GM18517 (cell line): Measurements from ENCODE around the gene EIF4G3.
"Not testable (repeated sequence)": the region's sequence is repeated elsewhere in the genome, so short reads cannot be mapped to it uniquely, and the experiment has no call there.

Source experiments
- ATAC-seq: cut with Tn5 transposase; IDR thresholded peaks from one replicate; pipeline ENCODE4 v1.9.1; 2021; ENCODE audit warnings: mild to moderate bottlenecking, moderate library complexity; ENCODE audit not compliant: unreplicated experiment

The EIF4G3 gene

GRCh38 chr1:20956272-20956671 lies 220.4 kb downstream of the EIF4G3 start:
- ATAC-seq, result no peak

- no peak for ATAC-seq
Measured at GRCh38 chr1:20950679-20951078, 226.0 kb downstream of the EIF4G3 start.

GRCh38 chr1:20949871-20950590 lies 226.7 kb downstream of the EIF4G3 start:
- ATAC-seq, result no peak

DNA sequence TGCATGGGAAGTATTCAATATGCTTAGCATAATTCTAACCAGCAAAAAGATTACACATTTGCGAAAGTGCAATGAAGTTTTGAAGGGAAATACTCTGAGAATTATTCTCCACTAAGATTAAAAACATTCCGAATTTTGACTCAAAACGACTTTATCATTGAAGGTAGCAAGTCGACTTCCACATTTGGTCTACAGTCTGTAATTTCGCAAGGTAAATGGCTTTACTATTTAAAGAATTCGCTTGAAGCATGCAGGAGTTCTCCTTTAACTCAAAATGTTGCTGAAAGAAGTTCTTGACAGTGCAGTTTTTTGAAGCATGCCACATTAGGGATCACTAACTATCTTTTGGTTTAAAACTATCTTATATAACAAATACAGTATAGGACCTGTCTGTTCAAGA lies 228.6 kb downstream of the EIF4G3 start:
- no peak for ATAC-seq

DNA sequence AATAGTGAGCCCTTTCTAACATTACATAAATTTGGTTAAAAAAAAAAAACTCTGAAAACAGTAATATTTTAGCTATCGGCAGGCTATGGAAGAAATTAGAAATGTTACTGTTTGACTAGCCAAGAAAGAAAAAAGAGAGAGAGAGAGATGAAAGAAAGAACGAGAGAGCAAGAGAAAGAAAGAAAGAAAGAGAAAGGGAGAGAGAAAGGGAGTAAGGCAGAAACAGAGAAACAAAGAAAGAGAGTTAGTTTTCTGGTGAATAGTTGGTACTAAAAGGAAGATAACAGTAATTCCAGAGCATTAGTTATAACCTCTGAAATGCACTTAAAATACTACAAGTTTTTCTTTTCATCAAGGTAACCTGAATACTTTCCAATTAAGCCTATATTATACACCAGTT lies 229.3 kb downstream of the EIF4G3 start:
- ATAC-seq, result no peak

- ATAC-seq, result no peak
Measured at GRCh38 chr1:20936621-20937020, 240.1 kb downstream of the EIF4G3 start.

DNA sequence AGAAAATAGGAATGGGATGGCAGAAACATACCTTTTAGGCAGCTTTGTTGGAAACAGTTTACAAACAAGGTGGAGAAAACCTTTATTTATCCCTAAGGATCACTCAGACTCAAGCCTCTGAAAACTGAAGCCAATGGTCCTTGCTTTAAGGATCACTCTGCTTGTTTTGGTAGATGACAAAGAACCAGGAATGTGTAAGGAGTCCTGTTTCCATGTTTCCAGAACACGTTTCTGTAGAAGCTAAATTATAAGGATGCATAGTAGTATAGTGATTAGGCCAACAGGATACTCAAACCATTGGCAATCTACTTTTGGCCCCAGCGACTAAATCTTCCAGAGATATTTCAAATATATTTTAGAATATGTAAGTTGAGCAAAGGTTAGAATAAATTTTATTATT lies 240.5 kb downstream of the EIF4G3 start:
- ATAC-seq, result no peak

DNA sequence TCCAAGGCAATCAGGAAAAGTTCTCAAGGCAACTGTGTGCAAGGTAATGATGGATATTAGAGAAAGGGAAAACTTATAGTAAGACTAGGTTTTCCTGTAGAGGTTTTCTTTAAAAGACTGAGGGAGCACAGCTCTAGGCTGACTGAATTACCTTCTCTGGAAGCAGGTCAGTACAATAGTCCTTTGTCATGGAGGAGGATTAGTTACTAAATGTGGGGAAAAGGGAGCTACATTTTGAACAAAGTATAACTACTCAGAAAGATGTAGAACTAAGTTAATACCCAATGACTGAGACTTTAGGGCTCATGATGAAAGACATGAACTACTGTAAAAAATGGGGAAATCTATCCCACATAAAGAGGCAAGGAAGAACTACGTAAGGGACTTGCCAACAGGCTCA lies 241.0 kb downstream of the EIF4G3 start:
- no peak for ATAC-seq

GRCh38 chr1:20932437-20932977 lies 244.2 kb downstream of the EIF4G3 start:
- ATAC-seq, result no peak

- ATAC-seq, result no peak
Measured at GRCh38 chr1:20931930-20932436, 244.7 kb downstream of the EIF4G3 start.

- no peak for ATAC-seq
Measured at GRCh38 chr1:20930427-20930826, 246.3 kb downstream of the EIF4G3 start.

DNA sequence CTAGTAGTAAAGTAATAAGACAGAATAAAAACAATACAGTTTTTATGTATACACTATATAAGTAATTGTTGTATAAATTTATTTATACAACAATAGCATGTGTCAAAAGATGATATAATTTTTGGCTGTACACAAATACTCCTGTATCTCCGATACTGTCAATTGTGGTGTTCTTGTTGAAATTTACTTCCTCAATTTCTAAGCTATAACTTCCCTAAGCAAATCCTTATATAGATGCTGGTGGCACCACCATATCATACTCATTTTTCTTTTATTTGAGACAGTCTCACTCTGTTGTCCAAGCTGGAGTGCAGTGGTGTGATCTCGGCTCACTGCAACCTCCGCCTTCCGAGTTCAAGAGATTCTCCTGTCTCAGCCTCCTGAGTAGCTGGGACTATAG lies 248.6 kb downstream of the EIF4G3 start:
- ATAC-seq, result no peak

GRCh38 chr1:20921285-20921684 lies 255.4 kb downstream of the EIF4G3 start:
- ATAC-seq, result no peak

DNA sequence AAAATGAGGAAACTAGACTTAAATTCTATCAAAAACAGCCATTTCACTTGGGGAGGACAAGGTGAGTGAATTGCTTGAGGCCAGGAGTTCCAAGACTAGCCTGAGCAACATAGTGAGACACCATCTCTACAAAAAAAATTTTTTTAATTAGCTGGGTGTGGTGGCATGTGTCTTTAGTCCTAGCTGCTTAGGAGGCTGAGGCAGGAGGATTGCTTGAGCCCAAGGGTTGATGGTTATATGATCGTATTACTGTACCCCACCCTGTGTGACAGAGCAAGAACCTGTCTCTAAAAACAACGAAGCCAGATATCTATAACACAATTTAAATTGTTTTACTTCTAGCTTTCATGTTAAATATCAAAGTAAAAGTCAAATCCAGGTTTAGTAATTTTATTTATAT lies 263.5 kb downstream of the EIF4G3 start:
- ATAC-seq, result no peak

- ATAC-seq, result not testable (repeated sequence)
Measured at GRCh38 chr1:20907526-20907925, 269.2 kb downstream of the EIF4G3 start.

DNA sequence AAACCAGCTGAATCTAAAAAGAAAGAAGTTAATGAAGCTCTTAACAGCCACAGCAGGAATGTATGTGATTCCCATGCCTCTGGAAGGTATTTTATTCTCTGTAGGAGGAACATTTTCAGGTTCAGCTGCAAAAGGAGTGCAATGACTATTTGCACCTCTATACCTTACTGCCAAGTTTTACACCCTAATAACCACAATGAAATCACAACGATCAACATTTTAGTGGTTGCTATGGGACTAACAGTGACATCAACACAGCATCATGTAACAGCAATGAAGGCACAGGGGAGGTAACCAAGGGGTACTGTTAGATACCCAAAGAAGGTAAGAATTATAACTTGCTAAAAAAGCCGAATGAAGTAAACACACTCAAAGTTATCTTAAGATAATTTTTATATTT lies 273.3 kb downstream of the EIF4G3 start:
- no peak for ATAC-seq

- ATAC-seq, result no peak
Measured at GRCh38 chr1:20900056-20900455, 276.6 kb downstream of the EIF4G3 start.

GRCh38 chr1:20899154-20899972 lies 277.3 kb downstream of the EIF4G3 start:
- ATAC-seq, result no peak

- ATAC-seq, result no peak
Measured at GRCh38 chr1:20896826-20897225, 279.9 kb downstream of the EIF4G3 start.

GRCh38 chr1:20893931-20894330 lies 282.8 kb downstream of the EIF4G3 start:
- no peak for ATAC-seq

GRCh38 chr1:20891091-20891490 lies 285.6 kb downstream of the EIF4G3 start:
- no peak for ATAC-seq

GRCh38 chr1:20887246-20887645 lies 289.5 kb downstream of the EIF4G3 start:
- no peak for ATAC-seq
